SK-N-SH treated with all-trans-retinoic acid at 6 μM for 48 hours (cell line): ENCODE data around the gene TSPAN18.

Source experiments
- ESRRG ChIP-seq: fragments of 250-450 bp; sonication (Bioruptor Pico); IDR thresholded peaks from 2 replicates; pipeline ENCODE4 v1.6.1; 2021; ENCODE audit warnings: mild to moderate bottlenecking
- PATZ1 ChIP-seq: fragments of 250-450 bp; sonication (Bioruptor Pico); IDR thresholded peaks from 2 replicates; pipeline ENCODE4 v1.8.0; 2020; ENCODE audit warnings: mild to moderate bottlenecking, moderate library complexity, borderline replicate concordance
- ZFP3 ChIP-seq: fragments of 250-450 bp; sonication (Bioruptor Pico); IDR thresholded peaks from 2 replicates; pipeline ENCODE4 v1.5.0; 2020; ENCODE audit warnings: mild to moderate bottlenecking, moderate library complexity
- TF ChIP-seq, protein P1 (sequence below): fragments of 250-450 bp; sonication (Bioruptor Pico); IDR thresholded peaks from 2 replicates; pipeline ENCODE4 v1.8.0; 2021; ENCODE audit warnings: low read depth, mild to moderate bottlenecking, moderate library complexity, borderline replicate concordance
- TF ChIP-seq, protein P2 (sequence below): fragments of 250-450 bp; sonication (Bioruptor Pico); IDR thresholded peaks from 2 replicates; pipeline ENCODE4 v1.5.1; 2020; ENCODE audit warnings: low read depth, mild to moderate bottlenecking, moderate library complexity

- TF ChIP-seq PATZ1 (CRISPR knock-in tag) (no peak), ESRRG (no peak), ZFP3 (no peak)
- TF ChIP-seq, protein P1, sequence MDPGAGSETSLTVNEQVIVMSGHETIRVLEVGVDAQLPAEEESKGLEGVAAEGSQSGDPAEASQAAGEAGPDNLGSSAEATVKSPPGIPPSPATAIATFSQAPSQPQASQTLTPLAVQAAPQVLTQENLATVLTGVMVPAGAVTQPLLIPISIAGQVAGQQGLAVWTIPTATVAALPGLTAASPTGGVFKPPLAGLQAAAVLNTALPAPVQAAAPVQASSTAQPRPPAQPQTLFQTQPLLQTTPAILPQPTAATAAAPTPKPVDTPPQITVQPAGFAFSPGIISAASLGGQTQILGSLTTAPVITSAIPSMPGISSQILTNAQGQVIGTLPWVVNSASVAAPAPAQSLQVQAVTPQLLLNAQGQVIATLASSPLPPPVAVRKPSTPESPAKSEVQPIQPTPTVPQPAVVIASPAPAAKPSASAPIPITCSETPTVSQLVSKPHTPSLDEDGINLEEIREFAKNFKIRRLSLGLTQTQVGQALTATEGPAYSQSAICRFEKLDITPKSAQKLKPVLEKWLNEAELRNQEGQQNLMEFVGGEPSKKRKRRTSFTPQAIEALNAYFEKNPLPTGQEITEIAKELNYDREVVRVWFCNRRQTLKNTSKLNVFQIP (CRISPR knock-in tag) = no peak
- TF ChIP-seq, protein P2, sequence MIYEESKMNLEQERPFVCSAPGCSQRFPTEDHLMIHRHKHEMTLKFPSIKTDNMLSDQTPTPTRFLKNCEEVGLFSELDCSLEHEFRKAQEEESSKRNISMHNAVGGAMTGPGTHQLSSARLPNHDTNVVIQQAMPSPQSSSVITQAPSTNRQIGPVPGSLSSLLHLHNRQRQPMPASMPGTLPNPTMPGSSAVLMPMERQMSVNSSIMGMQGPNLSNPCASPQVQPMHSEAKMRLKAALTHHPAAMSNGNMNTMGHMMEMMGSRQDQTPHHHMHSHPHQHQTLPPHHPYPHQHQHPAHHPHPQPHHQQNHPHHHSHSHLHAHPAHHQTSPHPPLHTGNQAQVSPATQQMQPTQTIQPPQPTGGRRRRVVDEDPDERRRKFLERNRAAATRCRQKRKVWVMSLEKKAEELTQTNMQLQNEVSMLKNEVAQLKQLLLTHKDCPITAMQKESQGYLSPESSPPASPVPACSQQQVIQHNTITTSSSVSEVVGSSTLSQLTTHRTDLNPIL = no peak
Measured at GRCh38 chr11:44885065-44885810, 158.5 kb downstream of the TSPAN18 start.
